Measurements from ENCODE around the gene ADGRL3. TPM values are rescaled to one million over a fixed set of nuclear protein-coding genes. Genes with fewer than 3 reads are reported as not detected.

Gene ADGRL3
- total RNA-seq, 4 donors from 2014 or later: 4.6 to 7.1 (median 6.3) TPM

DNA sequence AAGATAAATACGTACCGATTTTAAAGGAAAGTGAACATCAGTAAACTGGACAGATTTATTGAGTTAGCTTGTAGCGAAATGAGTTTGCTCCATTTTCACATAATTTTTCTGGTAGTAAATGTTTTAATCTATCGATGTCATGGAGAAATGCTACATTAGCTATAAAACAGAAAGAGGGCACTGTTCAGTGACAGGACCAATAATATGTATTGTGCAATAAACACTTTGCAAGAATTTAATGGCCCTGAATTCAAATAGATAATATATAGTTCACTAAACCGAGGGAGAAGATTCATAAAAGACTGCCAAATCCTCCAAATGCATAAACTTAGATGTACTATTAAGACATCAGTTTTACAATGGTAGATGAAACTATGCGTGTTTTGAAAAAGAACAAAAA is 516.3 kb downstream of the ADGRL3 start:
- Histone ChIP-seq H3K36me3 (no peaks in the 10 kb centered on the region), H3K4me1 (no peaks in the 10 kb centered on the region), H3K4me3 (no peak overlapping the region), H3K9me3 (no peaks in the 10 kb centered on the region), H3K27me3 (no peaks in the 10 kb centered on the region), H3K27ac (replicated peaks in 1 of 4) (no peak overlapping the region)
- TF ChIP-seq POLR2A (IDR thresholded peaks at IDR 0.05; ENCODE audit: low read depth): no peak
- TF ChIP-seq, protein P1, sequence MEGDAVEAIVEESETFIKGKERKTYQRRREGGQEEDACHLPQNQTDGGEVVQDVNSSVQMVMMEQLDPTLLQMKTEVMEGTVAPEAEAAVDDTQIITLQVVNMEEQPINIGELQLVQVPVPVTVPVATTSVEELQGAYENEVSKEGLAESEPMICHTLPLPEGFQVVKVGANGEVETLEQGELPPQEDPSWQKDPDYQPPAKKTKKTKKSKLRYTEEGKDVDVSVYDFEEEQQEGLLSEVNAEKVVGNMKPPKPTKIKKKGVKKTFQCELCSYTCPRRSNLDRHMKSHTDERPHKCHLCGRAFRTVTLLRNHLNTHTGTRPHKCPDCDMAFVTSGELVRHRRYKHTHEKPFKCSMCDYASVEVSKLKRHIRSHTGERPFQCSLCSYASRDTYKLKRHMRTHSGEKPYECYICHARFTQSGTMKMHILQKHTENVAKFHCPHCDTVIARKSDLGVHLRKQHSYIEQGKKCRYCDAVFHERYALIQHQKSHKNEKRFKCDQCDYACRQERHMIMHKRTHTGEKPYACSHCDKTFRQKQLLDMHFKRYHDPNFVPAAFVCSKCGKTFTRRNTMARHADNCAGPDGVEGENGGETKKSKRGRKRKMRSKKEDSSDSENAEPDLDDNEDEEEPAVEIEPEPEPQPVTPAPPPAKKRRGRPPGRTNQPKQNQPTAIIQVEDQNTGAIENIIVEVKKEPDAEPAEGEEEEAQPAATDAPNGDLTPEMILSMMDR (IDR thresholded peaks at IDR 0.05): no peak
- TF ChIP-seq EP300 (IDR thresholded peaks at IDR 0.05): no peak
- no peak for TF ChIP-seq POLR2AphosphoS5 (IDR thresholded peaks at IDR 0.05)
- WGBS: 91% methylated on average over 6 of the region's 6 CpGs
- intact Hi-C loops (cut with DNase I): no loop called here
- no peak for DNase-seq (ENCODE audit: extremely low spot score)

GRCh38 chr4:61723492-61723891 is 523.4 kb downstream of the ADGRL3 start:
- WGBS: 95% methylated on average over 7 of the region's 7 CpGs
- Histone ChIP-seq H3K27me3 (no peaks in the 10 kb centered on the region), H3K4me3 (no peak overlapping the region), H3K27ac (replicated peaks in 1 of 4) (no peak overlapping the region), H3K9me3 (no peaks in the 10 kb centered on the region), H3K36me3 (no peaks in the 10 kb centered on the region), H3K4me1 (no peaks in the 10 kb centered on the region)
- no peak for TF ChIP-seq POLR2AphosphoS5 (IDR thresholded peaks at IDR 0.05)
- TF ChIP-seq EP300 (IDR thresholded peaks at IDR 0.05): no peak
- TF ChIP-seq, protein P1 (IDR thresholded peaks at IDR 0.05): no peak
- DNase-seq (ENCODE audit: extremely low spot score): no peak
- intact Hi-C loops (cut with DNase I): no loop called here

- H3K36me3 ChIP-seq: no peaks in the 10 kb centered on the region
- no peak overlapping the region for H3K4me3 ChIP-seq
- H3K27ac ChIP-seq (replicated peaks in 1 of 4): no peak overlapping the region
- intact Hi-C loops (cut with DNase I): no loop called here
- no peaks in the 10 kb centered on the region for H3K9me3 ChIP-seq
- TF ChIP-seq, protein P1 (IDR thresholded peaks at IDR 0.05): no peak
- TF ChIP-seq POLR2A (IDR thresholded peaks at IDR 0.05; ENCODE audit: low read depth) (no peak), POLR2AphosphoS5 (IDR thresholded peaks at IDR 0.05) (no peak), EP300 (IDR thresholded peaks at IDR 0.05) (no peak)
- no peaks in the 10 kb centered on the region for H3K4me1 ChIP-seq
- H3K27me3 ChIP-seq: no peaks in the 10 kb centered on the region
- WGBS: 46% methylated on average over 2 of the region's 2 CpGs
- no peak for DNase-seq (ENCODE audit: extremely low spot score)
Observed at GRCh38 chr4:61727286-61727685, 527.2 kb downstream of the ADGRL3 start.

- 91% methylated on average over 2 of the region's 2 CpGs for WGBS
- no peaks in the 10 kb centered on the region for H3K9me3 ChIP-seq
- no peaks in the 10 kb centered on the region for H3K27me3 ChIP-seq
- DNase-seq (ENCODE audit: extremely low spot score): no peak
- H3K27ac ChIP-seq (replicated peaks in 1 of 4): no peak overlapping the region
- TF ChIP-seq, protein P1 (IDR thresholded peaks at IDR 0.05): no peak
- TF ChIP-seq POLR2A (IDR thresholded peaks at IDR 0.05; ENCODE audit: low read depth) (no peak), POLR2AphosphoS5 (IDR thresholded peaks at IDR 0.05) (no peak), EP300 (IDR thresholded peaks at IDR 0.05) (no peak)
- H3K36me3 ChIP-seq: no peaks in the 10 kb centered on the region
- H3K4me3 ChIP-seq: no peak overlapping the region
- intact Hi-C loops (cut with DNase I): no loop called here
- H3K4me1 ChIP-seq: no peaks in the 10 kb centered on the region
Observed at GRCh38 chr4:61734409-61734808, 534.3 kb downstream of the ADGRL3 start.

GRCh38 chr4:61739887-61740286 is 539.8 kb downstream of the ADGRL3 start:
- H3K9me3 ChIP-seq: peaks cover 0 to 8% (median 0%) of the 10 kb centered on the region in 4 donors
- H3K4me3 ChIP-seq: no peak overlapping the region
- H3K4me1 ChIP-seq: peaks cover 0 to 16% (median 11%) of the 10 kb centered on the region in 4 donors
- no peak overlapping the region for H3K27ac ChIP-seq (replicated peaks in 1 of 4)
- TF ChIP-seq POLR2AphosphoS5 (IDR thresholded peaks at IDR 0.05) (no peak), POLR2A (IDR thresholded peaks at IDR 0.05; ENCODE audit: low read depth) (no peak), EP300 (IDR thresholded peaks at IDR 0.05) (no peak)
- TF ChIP-seq, protein P1 (IDR thresholded peaks at IDR 0.05): no peak
- H3K36me3 ChIP-seq: no peaks in the 10 kb centered on the region
- intact Hi-C loops (cut with DNase I): no loop called here
- no peaks in the 10 kb centered on the region for H3K27me3 ChIP-seq
- DNase-seq (ENCODE audit: extremely low spot score): no peak

Data from esophagus muscularis mucosa (tissue), 4 donors.